ENCODE measurements around the gene FRMPD4.

Gene FRMPD4

DNA sequence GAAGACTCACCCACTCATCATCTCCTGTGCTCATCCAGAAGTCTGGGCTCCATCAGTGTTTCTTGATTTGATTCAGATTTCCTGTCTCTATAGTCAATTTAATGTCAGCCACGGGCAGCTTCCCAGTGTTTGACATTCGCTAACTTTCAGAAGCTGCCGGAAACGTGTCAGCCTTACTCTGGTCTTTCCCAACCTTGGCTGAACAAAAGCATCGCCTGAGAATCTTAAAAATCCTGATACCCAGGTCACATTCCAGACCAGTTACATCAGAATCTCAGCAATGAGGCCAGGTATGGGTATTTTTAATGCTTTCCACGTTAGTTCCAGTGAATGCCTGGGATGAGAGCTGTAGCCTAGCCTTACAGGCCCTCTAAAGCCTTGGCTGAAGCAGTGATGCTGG, 233.8 kb downstream of the FRMPD4 start:
- DNase-seq: no peak

- DNase-seq: no peak
Measured at GRCh38 chrX:12374286-12374685, 236.0 kb downstream of the FRMPD4 start.

DNA sequence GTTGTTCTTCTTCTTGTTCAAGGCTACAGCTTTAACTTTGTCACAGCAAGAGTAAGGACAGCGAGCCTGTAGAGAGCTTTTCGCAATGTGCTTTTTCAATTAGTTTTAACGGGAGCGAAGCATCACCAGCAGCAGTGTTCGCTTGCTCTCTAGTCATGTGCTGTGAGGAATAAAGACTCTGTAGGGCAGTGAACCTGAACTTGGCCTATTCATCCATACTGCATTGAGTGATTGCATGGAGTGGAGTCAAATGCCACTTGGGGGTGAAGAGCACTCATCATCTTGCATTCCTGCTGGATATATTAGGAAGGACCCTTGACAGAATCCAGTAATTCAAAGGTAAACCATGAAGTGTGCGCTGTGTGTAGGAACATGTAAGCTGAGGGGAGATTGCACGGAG, 240.0 kb downstream of the FRMPD4 start:
- DNase-seq: no peak

- no peak for DNase-seq
Measured at GRCh38 chrX:12378706-12379105, 240.4 kb downstream of the FRMPD4 start.

DNA sequence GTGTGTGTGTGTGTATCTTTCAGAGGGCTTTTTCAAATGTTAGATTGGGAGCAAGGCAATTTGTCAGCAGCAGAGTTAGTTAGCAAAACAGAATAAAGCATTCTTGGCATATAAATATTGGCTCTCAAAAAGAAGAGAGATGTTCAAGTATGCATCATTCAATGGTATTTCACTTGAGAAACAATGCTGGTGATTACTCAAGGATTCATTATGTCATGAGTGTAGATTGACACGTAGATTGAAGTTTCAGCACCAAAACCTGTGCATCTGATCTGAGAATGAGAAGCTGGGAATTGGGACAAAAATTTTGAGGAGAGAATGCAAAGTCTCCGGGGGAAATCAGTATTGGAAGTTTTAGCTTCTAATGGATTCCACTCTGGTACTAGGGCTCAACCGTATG, 241.4 kb downstream of the FRMPD4 start:
- no peak for DNase-seq

GRCh38 chrX:12383196-12383595, 244.9 kb downstream of the FRMPD4 start:
- DNase-seq: no peak

DNA sequence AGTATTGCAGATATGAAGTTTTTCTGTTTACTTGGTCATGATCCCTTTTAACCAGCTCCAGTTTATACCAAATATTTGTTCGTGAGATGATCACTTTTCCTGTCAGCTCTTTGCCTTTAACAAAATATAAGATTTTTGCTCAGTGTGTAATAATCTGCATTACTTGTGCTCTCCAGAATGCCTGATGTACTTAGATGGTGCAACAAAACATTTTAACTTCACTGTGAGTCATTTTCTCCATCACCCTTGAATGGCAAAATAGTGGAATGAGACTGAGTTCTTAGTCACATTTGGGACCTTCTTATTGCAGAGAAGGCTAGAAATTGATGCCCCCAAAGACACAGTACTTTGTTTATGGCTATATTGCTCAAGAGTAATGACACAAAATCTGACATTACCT, 252.0 kb downstream of the FRMPD4 start:
- no peak for DNase-seq

DNA sequence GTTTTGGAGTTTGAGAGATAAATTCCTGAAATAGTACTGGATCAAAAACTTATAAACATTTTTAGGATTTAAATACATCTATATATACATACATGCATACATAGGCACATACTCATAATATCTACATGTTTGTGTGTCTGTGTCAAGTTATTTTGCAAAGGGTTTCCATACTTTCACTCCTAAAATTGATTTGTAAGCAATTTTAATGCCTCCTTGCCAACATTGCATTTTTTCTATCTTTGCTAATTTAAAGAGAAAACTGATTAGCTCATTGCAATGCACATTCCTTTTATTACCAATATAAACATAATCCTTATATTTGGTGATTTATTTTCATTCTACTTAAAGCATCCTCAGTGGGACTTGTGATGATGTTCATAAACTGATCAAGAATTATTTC, 258.3 kb downstream of the FRMPD4 start:
- DNase-seq: no peak

DNA sequence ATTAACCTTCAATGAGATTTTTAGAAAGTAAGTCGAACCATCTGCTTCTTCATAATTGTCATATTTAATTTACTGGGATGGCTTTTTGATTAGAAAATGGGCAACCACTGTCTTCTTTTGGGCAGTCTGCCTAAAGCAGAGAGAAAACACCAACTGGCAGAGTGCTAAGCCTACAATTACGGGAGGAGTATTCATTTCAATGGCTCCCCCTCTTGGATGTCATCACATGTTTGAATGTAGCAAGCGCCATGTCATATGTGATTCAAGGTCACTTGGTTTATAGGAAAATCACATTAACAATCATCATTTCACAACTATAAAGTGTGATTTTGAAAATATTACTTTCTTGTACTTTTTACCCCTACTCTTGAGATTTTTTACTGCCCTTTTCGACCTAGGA, 261.9 kb downstream of the FRMPD4 start:
- DNase-seq: no peak

- no peak for DNase-seq
Measured at GRCh38 chrX:12401252-12401651, 263.0 kb downstream of the FRMPD4 start.

GRCh38 chrX:12403474-12404082, 265.3 kb downstream of the FRMPD4 start:
- no peak for DNase-seq

- no peak for DNase-seq
Measured at GRCh38 chrX:12405306-12405705, 267.0 kb downstream of the FRMPD4 start.

DNA sequence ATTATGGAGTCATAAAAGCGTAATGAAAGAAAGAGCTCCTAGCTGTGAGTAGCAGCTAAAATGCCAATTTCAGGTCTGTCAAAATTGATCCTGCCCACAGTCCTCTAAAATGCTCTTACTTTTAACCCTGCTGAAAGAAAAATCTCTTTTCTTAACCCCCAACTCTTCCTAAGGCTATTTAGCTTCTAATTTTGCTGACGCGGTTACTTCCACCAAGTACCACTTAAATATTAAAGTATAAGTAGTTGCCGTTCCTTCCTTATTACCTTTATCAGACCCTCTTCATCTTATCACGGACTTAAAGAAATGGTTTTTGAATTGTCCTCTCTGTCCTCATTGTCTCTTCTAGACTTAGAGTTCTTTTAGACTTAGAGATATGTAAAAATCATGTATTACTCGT, 272.2 kb downstream of the FRMPD4 start:
- DNase-seq: no peak

DNA sequence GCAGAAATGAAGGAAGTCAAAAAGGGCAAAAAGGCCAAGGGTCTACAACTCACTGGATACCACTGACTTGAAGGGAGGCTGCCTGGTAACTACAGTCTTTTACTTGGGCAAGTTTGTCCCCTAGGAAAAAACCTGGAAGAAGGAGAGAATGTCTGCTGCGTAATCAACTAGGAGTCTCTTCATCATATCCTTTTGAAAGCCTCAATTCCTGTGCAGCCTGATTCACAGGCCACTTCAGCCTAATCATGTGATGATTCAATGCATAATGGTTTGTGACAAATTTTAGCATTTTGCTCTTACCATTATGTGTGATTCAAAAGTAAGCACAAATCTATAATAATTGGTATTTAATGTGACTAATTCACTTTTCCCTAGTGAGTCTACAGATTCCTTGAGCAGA, 273.6 kb downstream of the FRMPD4 start:
- no peak for DNase-seq

DNA sequence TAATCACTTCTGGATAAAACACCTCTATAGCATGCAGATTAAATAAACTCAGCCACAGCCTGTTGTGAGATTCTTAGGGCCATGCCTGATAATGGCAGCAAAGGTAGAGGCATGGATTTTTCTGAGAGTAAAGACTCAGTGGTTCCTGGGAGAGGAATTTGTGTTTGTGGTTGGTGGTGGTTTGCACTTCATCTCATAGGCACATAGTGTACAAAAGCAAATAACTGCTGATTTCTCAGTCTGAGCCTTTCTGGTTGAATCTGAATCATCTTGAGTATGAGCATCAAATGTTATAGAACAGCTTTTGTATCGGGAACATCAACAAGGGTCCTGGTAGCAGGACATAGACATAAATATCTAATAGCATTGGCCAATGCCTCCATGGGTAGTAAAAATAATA, 274.3 kb downstream of the FRMPD4 start:
- DNase-seq: no peak

GRCh38 chrX:12419591-12419990, 281.3 kb downstream of the FRMPD4 start:
- DNase-seq: no peak

DNA sequence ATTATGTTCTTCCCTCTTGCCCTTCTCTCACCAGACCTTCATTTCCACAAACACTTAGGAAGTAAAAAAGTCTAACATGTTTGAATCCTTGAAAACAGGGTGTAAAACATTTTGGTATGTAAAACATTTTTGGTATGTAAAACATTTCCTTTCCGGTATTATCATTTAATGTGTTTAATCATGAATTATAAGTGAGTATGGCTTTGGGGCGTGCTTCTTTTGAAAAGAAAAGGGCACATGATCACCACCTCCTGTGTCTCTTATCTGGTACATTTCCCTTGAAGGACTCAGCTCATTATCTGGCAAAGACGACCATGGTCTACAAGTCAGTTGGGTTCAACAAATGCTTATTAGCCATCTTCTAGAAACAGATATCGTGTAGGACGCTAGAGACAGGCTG, 283.6 kb downstream of the FRMPD4 start:
- DNase-seq: no peak

- no peak for DNase-seq
Measured at GRCh38 chrX:12423346-12423745, 285.1 kb downstream of the FRMPD4 start.

DNA sequence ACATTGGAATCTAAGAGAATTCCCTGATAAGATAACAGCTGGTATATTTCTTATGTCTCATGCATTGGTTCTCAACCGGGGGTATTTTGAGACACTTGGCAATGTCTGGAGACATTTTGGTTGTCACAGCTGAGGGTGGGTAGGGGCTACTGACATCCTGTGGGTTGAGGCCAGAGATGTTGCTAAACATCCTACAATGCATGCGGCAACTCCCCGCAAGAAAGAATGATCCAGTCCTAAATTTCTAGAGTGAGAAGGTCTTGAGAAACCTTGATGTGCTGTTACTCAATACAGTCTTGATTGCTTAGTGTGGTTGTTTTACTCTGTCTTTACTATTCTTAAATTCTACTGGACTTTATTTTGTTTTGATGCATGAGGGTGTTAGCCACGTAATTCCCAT, 287.2 kb downstream of the FRMPD4 start:
- DNase-seq: no peak

GRCh38 chrX:12426420-12426819, 288.1 kb downstream of the FRMPD4 start:
- no peak for DNase-seq

DNA sequence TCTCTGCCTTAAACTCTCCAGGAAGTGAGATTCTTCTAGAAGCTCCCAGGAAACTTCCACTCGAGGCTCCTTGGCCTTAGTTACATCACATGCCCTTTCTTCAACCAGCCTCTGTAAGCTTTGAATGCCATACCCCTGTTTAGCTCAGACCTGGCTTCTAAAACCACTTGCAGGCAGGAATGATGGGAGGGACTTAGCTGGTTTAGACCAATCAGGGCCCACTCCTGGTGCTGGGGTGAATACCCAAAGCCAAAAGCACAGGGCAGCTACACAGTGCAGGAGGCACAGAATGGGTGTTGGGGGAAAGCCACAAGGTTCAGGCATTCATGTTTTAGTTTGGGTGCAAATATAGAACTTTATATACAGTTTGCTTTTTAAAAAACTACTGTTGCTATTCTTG, 296.2 kb downstream of the FRMPD4 start:
- DNase-seq: no peak

- no peak for DNase-seq
Measured at GRCh38 chrX:12439416-12439815, 301.1 kb downstream of the FRMPD4 start.

DNA sequence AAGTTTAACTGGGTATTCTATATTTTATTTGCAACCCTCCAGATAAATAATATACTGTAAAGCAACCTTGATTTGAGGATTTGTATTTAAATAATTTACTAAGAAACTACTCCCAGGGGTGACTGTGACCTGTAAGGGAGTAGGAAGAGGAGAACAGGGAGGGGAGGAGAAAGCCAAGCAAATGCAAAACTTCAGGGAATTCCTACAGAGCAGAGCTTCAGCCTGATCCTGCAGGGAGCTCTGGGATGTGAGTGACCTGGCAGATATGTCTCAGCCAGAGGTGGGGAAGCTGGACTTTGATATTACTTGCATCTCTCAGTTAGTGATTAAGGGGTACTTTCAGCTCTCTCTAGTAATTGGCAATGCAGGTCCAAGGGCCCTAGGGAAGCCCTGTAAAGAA, 302.0 kb downstream of the FRMPD4 start:
- no peak for DNase-seq

DNA sequence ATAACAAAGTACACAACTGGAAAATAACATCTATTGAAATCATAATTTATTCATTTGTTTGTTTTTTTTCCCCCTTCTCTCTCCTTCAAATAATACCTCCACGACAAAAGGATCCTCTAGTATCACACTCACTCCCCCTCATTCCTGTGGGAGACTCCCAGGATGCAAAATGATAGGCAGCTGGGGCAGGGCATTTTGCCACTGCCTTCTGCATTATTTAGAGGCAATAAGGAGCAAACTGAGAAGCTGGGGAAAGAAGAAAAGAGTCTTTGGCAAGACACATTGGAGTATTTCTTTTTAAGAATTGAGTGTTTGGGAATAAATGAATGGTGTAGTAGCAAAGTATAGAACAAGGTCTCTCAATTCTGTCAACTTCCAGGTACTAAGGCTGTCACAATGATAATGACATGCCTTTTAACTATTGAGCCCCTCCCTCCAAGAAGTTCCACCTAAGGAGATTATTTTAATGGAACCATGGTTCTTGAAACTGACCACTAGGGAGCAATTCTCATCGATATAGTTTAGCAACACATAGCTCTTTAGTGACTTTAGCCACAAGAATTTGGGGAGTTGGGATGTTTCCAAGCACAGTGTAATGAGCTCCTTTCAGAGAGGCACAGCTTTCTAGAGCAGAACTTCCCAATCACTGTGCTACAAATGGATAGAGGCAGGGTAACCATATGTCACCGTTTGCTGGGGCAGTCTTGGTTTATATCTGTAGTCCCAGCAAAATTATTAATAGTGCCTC, 303.3 kb downstream of the FRMPD4 start:
- no peak for DNase-seq

DNA sequence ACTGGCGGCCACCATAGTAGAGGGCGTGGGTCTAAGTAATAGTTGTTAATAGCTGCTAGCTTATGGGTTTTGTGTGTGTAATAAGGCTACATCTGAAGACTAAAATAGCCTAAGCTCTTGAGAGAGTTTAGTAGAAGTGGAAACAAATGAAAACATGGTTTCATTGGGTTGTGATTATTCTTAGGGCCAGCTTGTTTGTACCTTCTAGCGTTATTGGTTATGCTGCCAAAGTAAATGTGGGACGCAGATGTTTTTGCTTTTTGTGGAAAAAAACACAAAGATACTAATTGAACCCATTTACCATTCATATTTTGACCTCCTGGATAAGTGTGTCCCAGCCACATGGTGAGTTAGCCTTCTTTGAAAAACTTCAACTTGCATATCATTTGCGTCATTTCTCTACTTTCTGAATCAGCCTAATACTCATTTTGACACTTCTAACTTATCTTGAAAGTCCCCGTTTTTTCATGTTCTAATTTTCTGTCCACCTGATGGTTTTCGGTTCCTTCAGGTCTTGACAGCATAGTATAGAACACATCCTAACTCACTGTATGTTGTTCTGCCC, 305.3 kb downstream of the FRMPD4 start:
- no peak for DNase-seq
